HPDE6-E6E7 (cell line): ENCODE results near the gene SDR9C7.

Experiments
- DNase-seq: peaks from one replicate; pipeline ENCODE4 v3.0.0; 2011; ENCODE audit warnings: missing footprints; ENCODE audit errors: extremely low spot score

Gene SDR9C7

DNA sequence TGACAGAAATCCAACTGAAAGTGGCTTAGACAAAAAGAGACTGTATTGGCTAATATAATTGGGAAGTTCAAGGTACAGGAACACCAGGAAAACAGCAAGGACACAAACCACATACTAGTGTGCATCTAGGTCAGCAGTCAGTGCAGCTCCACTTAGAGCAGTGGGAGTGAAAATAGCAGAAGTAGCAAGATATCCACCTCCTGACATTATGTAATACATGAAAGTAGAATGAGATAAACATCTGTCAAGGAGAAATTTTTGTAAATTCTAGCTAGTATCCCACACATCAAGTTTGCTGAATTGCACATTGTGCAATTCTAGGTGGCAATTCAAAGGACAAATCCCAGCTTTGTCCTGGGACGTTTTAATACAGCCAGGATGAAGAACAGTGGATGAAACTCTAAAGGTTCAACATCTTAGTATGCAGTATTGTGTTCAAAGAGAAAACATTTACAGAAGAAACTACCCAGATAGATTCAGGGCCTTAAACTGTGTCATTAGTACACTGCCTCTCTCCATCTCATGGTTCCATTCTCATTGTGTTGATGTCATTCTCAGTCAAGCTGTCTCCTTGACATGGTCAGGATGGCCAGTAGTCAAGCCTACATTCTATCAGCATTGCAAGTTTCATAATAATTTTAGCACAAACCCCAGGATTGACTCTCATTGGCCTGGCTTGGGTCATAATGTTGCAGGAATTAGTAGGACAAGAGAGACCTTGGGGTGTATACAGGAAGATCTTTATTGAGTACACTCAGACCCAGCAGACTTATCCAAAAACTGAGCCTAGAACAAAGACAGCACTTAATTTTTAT, 56.8 kb downstream of the SDR9C7 start:
- no peak for DNase-seq

DNA sequence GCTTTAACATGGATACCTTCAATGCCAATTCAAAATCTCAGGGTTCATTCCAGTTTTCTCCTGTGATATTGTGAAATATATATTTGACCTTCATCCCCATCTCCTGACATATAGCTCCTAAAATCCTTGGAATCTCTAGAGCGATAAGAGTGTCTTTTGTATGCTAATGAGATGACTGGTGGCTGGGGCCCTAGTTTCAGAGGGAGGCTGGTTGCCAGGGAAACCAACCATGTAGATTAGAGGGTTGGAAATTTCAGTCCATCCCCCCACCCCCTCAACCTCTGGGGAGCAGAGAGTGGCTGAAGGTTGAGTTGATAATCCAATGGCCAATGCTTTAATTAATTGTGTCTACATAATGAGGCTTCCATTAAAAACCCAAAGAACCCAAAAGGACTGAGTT, 59.4 kb downstream of the SDR9C7 start:
- no peak for DNase-seq

DNA sequence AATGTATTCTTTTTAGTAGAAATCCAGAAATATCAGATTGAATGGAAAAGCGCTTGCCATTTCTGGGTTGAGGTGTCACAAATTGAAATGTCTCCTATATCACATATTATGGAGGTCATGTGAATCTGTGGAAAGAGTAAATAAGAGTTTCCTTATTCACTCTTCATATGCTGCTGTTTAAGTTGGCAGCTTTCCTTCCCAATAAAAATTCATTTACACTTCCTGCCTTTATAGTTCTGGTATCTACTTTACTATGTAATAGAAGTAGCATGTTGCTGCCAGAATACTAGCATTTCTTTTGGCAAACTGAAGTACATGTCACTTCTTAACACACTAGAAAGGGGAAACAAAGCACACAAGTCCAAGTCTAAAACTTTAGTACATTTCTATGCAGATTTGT, 60.8 kb downstream of the SDR9C7 start:
- DNase-seq, result no peak
